ENCODE measurements around the gene KRT82.
"Not testable (repeated sequence)": the region's sequence is repeated elsewhere in the genome, so short reads cannot be mapped to it uniquely, and the experiment has no call there.

KRT82 gene

GRCh38 chr12:52425466-52425865, 19.3 kb upstream of the KRT82 start:
- Mint-ChIP-seq H3K4me1 (no peaks in the 10 kb centered on the region), H3K36me3 (ENCODE audit: low read depth) (no peaks in the 10 kb centered on the region), H3K27ac (no peak overlapping the region), H3K4me3 (no peak overlapping the region), H3K27me3 (peaks cover 7% of the 10 kb centered on the region), H3K9me3 (no peaks in the 10 kb centered on the region)
- DNase-seq: no peak
- no peak for ATAC-seq

DNA sequence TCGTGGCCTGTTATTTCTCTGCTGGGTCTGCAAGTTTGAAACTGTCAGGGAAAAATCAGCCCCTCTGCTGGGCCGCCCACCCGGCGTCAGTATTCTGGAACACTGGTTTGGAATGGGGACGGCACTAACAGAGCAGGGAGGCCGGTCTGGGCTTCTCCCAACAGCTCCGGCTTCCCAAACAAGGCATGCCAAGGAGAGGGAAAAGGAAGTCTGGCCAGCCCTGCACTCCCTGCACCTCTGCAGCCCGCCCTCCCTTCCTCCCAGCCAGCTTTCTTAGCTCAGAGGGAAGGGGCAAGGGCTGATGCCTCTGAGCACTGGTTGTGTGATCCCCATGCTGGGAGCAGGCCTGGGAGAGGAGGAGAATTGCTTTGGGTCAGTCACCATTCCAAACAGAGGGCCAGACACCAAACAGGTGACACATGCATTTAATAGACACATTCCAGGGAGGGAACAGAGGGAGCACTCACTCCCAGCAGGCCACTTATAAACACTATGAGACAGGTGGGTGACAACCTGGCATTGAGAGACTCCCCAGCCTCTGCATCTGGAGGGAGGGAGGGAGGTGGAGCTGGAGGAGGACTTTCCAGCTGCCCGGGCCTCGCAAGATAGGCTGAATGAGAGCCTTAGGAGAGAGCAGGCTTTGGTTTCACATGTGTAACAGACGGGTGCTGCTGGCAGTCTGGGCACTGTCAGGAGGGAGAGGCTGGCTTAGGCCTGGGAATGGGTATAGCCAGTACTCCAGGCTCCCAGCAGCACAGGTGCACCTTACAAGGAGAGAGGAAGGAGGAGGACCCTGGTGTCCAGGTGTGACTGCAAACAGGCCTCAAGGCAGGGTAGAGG, 17.7 kb upstream of the KRT82 start:
- DNase-seq: no peak
- H3K4me3 Mint-ChIP-seq: no peak overlapping the region
- H3K27me3 Mint-ChIP-seq: peaks cover 4% of the 10 kb centered on the region
- H3K27ac Mint-ChIP-seq: no peak overlapping the region
- H3K36me3 Mint-ChIP-seq (ENCODE audit: low read depth): no peaks in the 10 kb centered on the region
- peaks cover 3% of the 10 kb centered on the region for H3K4me1 Mint-ChIP-seq
- H3K9me3 Mint-ChIP-seq: no peaks in the 10 kb centered on the region
- no peak for ATAC-seq

- Mint-ChIP-seq H3K4me3 (no peak overlapping the region), H3K4me1 (peaks cover 3% of the 10 kb centered on the region), H3K27ac (peak overlapping the region; percentile 28), H3K36me3 (ENCODE audit: low read depth) (no peaks in the 10 kb centered on the region), H3K9me3 (no peaks in the 10 kb centered on the region), H3K27me3 (peaks cover 3% of the 10 kb centered on the region)
- ATAC-seq (no peak), DNase-seq (no peak)
Observed at GRCh38 chr12:52423035-52423434, 16.9 kb upstream of the KRT82 start.

- H3K27ac Mint-ChIP-seq: no peak overlapping the region
- H3K9me3 Mint-ChIP-seq: no peaks in the 10 kb centered on the region
- H3K27me3 Mint-ChIP-seq: peaks cover 4% of the 10 kb centered on the region
Observed at GRCh38 chr12:52419656-52420055, 13.5 kb upstream of the KRT82 start.

GRCh38 chr12:52418576-52419110, 12.5 kb upstream of the KRT82 start:
- H3K27ac Mint-ChIP-seq: no peak overlapping the region
- no peaks in the 10 kb centered on the region for H3K9me3 Mint-ChIP-seq
- peaks cover 3% of the 10 kb centered on the region for H3K4me1 Mint-ChIP-seq
- peaks cover 4% of the 10 kb centered on the region for H3K27me3 Mint-ChIP-seq
- DNase-seq: no peak
- no peaks in the 10 kb centered on the region for H3K36me3 Mint-ChIP-seq (ENCODE audit: low read depth)
- H3K4me3 Mint-ChIP-seq: no peak overlapping the region
- no peak for ATAC-seq

More at GRCh38 chr12:52419656-52420055, 13.5 kb upstream of the KRT82 start:
- H3K36me3 Mint-ChIP-seq (ENCODE audit: low read depth): no peaks in the 10 kb centered on the region
- DNase-seq (no peak), ATAC-seq (no peak)
- H3K4me1 Mint-ChIP-seq: peaks cover 3% of the 10 kb centered on the region
- no peak overlapping the region for H3K4me3 Mint-ChIP-seq

DNA sequence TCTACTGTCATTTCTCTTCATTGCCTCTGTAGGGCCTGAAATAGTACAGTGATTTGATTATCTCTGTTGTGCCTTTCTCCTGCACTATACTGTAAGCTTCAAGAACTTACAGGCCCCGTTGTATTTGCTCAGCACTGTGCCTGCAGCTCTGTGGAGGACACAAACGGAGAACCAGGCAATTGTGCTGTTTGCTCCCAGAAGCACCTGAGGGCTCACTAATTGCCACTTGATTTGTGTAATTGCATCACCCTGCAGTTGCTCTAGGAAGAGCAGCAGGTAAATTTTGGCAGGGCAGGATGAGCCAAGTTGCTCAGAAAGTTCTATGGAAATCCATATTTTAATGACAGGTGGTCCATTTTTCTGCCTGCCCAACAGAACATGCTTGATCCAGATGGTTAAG, 11.6 kb upstream of the KRT82 start:
- Mint-ChIP-seq H3K4me3 (no peak overlapping the region), H3K27ac (no peak overlapping the region), H3K27me3 (peaks cover 2% of the 10 kb centered on the region), H3K9me3 (no peaks in the 10 kb centered on the region), H3K4me1 (peaks cover 3% of the 10 kb centered on the region), H3K36me3 (ENCODE audit: low read depth) (no peaks in the 10 kb centered on the region)
- DNase-seq (no peak), ATAC-seq (no peak)

DNA sequence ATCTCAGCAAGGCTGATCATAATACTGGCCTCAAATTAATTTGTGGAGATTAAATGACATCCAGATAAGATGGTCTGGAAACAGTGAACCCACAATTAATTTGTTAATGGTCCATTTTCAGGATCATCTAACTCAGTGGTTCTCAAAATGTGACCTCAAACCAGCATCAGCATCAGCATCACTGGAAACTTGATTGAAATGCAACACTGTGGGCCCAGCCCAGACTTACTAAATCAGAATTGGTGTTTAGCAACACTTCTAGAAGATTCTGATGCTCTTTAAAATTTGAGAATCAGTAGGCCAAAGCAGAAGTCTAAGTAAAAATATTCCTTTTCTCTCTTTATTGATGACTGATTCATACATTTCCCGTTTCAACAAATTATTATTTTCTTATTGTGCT, 10.7 kb upstream of the KRT82 start:
- no peaks in the 10 kb centered on the region for H3K9me3 Mint-ChIP-seq
- ATAC-seq (no peak), DNase-seq (no peak)
- H3K4me3 Mint-ChIP-seq: no peak overlapping the region
- peaks cover 3% of the 10 kb centered on the region for H3K4me1 Mint-ChIP-seq
- no peaks in the 10 kb centered on the region for H3K36me3 Mint-ChIP-seq (ENCODE audit: low read depth)
- H3K27ac Mint-ChIP-seq: no peak overlapping the region
- peaks cover 2% of the 10 kb centered on the region for H3K27me3 Mint-ChIP-seq

- Mint-ChIP-seq H3K4me3 (no peak overlapping the region), H3K4me1 (peaks cover 3% of the 10 kb centered on the region), H3K27me3 (peaks cover 2% of the 10 kb centered on the region), H3K27ac (no peak overlapping the region), H3K9me3 (no peaks in the 10 kb centered on the region), H3K36me3 (ENCODE audit: low read depth) (no peaks in the 10 kb centered on the region)
- ATAC-seq: no peak
- DNase-seq: no peak
Observed at GRCh38 chr12:52415870-52416750, 10.0 kb upstream of the KRT82 start.

DNA sequence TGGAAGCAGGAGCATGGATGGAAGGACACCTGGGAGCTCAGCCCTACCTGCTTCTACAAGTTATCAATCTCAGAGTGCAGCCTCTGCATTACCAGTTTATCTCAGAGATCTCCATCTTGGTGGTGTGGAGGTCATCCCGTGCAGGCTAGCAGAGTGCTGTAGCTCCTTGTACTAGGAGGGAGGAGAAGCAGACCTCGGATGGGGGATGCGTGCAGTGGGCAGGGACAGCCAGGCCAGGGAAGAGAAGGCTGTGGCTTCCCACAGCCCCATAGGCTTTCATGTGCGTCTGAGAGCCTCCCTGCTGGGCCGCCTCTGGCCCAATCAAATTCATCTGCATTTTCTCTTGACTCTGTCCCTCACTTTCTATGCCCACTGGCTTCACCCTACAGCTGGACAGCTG, 8.8 kb upstream of the KRT82 start:
- no peak for DNase-seq
- Mint-ChIP-seq H3K4me3 (no peak overlapping the region), H3K36me3 (ENCODE audit: low read depth) (no peaks in the 10 kb centered on the region), H3K4me1 (peaks cover 2% of the 10 kb centered on the region), H3K27ac (no peak overlapping the region), H3K9me3 (no peaks in the 10 kb centered on the region), H3K27me3 (peaks cover 2% of the 10 kb centered on the region)
- no peak for ATAC-seq

DNA sequence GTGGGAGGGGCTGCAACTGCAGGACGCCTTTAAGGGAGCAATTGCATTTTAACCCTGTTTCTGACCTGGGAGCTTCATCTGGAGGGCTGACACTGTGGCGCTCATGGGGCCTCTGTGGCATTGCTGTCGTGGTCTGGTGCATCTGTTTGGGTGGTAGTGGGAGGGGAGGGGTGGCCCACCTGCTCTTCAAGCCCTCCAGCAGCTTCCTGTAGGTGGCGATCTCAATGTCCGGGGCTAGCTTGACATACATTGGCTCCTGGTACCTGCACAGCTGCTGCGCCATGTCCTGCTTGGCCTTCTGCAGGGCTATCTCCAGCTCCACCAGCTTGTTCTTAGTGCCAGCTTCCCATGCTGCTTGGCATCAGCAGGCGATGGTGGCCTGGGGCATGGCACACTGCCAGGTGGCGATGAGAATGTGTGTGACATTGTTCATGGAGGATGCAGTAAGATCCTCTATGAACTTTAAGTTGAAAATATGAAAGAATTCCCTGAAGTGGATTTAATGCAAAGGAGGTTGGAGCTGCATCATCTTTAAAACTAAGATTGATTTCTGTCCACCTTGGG, 7.7 kb upstream of the KRT82 start:
- H3K27ac Mint-ChIP-seq: no peak overlapping the region
- no peaks in the 10 kb centered on the region for H3K9me3 Mint-ChIP-seq
- H3K4me3 Mint-ChIP-seq: no peak overlapping the region
- ATAC-seq: no peak
- no peaks in the 10 kb centered on the region for H3K4me1 Mint-ChIP-seq
- no peaks in the 10 kb centered on the region for H3K36me3 Mint-ChIP-seq (ENCODE audit: low read depth)
- DNase-seq: no peak
- H3K27me3 Mint-ChIP-seq: peaks cover 2% of the 10 kb centered on the region

GRCh38 chr12:52413202-52413601, 7.1 kb upstream of the KRT82 start:
- H3K36me3 Mint-ChIP-seq (ENCODE audit: low read depth): no peaks in the 10 kb centered on the region
- no peaks in the 10 kb centered on the region for H3K4me1 Mint-ChIP-seq
- no peak overlapping the region for H3K27ac Mint-ChIP-seq
- H3K4me3 Mint-ChIP-seq: no peak overlapping the region
- ATAC-seq (no peak), DNase-seq (no peak)
- no peaks in the 10 kb centered on the region for H3K9me3 Mint-ChIP-seq
- peaks cover 4% of the 10 kb centered on the region for H3K27me3 Mint-ChIP-seq

DNA sequence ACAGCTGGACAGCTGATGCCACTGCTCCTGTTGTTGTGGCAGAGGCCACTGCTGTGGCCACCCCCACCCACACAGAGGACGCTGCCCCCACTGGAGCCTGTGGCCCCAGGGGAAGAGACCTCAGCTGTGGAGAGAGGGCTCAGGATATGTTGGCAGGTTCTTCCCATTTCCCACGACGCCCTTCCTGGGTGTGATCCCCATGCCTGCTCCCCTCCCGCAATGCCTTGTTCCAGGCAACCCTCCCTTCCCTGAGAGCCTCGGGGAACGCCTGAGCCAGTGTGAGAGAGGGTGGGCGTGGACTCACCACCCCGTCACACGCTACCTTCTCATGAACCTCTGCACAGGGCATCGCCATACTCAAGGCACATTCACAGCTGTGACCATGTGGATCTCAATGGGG, 5.7 kb upstream of the KRT82 start:
- no peak overlapping the region for H3K27ac Mint-ChIP-seq
- ATAC-seq: no peak
- no peaks in the 10 kb centered on the region for H3K9me3 Mint-ChIP-seq
- no peaks in the 10 kb centered on the region for H3K36me3 Mint-ChIP-seq (ENCODE audit: low read depth)
- DNase-seq: no peak
- H3K4me1 Mint-ChIP-seq: no peaks in the 10 kb centered on the region
- H3K27me3 Mint-ChIP-seq: peaks cover 4% of the 10 kb centered on the region
- no peak overlapping the region for H3K4me3 Mint-ChIP-seq

- not testable (repeated sequence) for ATAC-seq; H3K36me3 Mint-ChIP-seq (ENCODE audit: low read depth); H3K4me3 Mint-ChIP-seq; H3K4me1 Mint-ChIP-seq; DNase-seq; H3K27ac Mint-ChIP-seq; H3K9me3 Mint-ChIP-seq; H3K27me3 Mint-ChIP-seq
Observed at GRCh38 chr12:52410589-52411248, 4.6 kb upstream of the KRT82 start.

GRCh38 chr12:52407918-52408317, 1.8 kb upstream of the KRT82 start:
- no peak overlapping the region for H3K27ac Mint-ChIP-seq

More at GRCh38 chr12:52407918-52408317, 1.8 kb upstream of the KRT82 start:
- no peaks in the 10 kb centered on the region for H3K4me1 Mint-ChIP-seq
- H3K27me3 Mint-ChIP-seq: peaks cover 3% of the 10 kb centered on the region
- H3K36me3 Mint-ChIP-seq (ENCODE audit: low read depth): no peaks in the 10 kb centered on the region
- H3K4me3 Mint-ChIP-seq: no peak overlapping the region
- no peaks in the 10 kb centered on the region for H3K9me3 Mint-ChIP-seq
- ATAC-seq (no peak), DNase-seq (no peak)
